Measurements from ENCODE around the gene SCYGR1.

Gene SCYGR1

GRCh38 chr2:227428731-227429285 lies 41.1 kb upstream of the SCYGR1 start:
- H4K20me1 ChIP-seq (ENCODE audit: insufficient read depth, low read length, poor library complexity, severe bottlenecking) = no peaks in the 10 kb centered on the region
- no peaks in the 10 kb centered on the region for H3K4me1 ChIP-seq (ENCODE audit: insufficient read depth, low read length, poor library complexity, severe bottlenecking)
- no peaks in the 10 kb centered on the region for H3K79me2 ChIP-seq (ENCODE audit: insufficient read depth, low read length)
- H3K9ac ChIP-seq (ENCODE audit: low read depth, low read length, poor library complexity, severe bottlenecking) = no peak overlapping the region
- H3K4me2 ChIP-seq (ENCODE audit: low read depth, low read length, poor library complexity, severe bottlenecking) = no peak overlapping the region
- no peak overlapping the region for H2AFZ ChIP-seq (ENCODE audit: low read length)
- no peaks in the 10 kb centered on the region for H3F3A ChIP-seq (ENCODE audit: low read depth)
- no peaks in the 10 kb centered on the region for H3K36me3 ChIP-seq (ENCODE audit: insufficient read depth, low read length)
- no peaks in the 10 kb centered on the region for H3K27me3 ChIP-seq (ENCODE audit: insufficient read depth, low read length, poor library complexity, severe bottlenecking)
- TF ChIP-seq CTCF (conservative IDR thresholded peaks at IDR 0.05; ENCODE audit: low read length) (no peak), EZH2phosphoT487 (IDR thresholded peaks at IDR 0.05; ENCODE audit: borderline replicate concordance) (no peak)
- H3K9me3 ChIP-seq (ENCODE audit: insufficient read depth, low read depth, low read length) = no peaks in the 10 kb centered on the region; the same call in 1 of the 2 replicates
- H3K4me3 ChIP-seq (ENCODE audit: low read length, poor library complexity, severe bottlenecking) = no peak overlapping the region
- H3K9me2 ChIP-seq (replicated peaks; ENCODE audit: low read depth, low read length) = no peaks in the 10 kb centered on the region

- Histone ChIP-seq H3K4me1 (ENCODE audit: insufficient read depth, low read length, poor library complexity, severe bottlenecking) (no peaks in the 10 kb centered on the region), H2AFZ (ENCODE audit: low read length) (no peak overlapping the region), H3K36me3 (ENCODE audit: insufficient read depth, low read length) (no peaks in the 10 kb centered on the region), H3K9me2 (replicated peaks; ENCODE audit: low read depth, low read length) (no peaks in the 10 kb centered on the region), H3K27me3 (ENCODE audit: insufficient read depth, low read length, poor library complexity, severe bottlenecking) (no peaks in the 10 kb centered on the region), H3K9me3 (ENCODE audit: insufficient read depth, low read depth, low read length) (no peaks in the 10 kb centered on the region), H3F3A (ENCODE audit: low read depth) (no peaks in the 10 kb centered on the region), H3K79me2 (ENCODE audit: insufficient read depth, low read length) (no peaks in the 10 kb centered on the region), H3K9ac (ENCODE audit: low read depth, low read length, poor library complexity, severe bottlenecking) (no peak overlapping the region), H4K20me1 (ENCODE audit: insufficient read depth, low read length, poor library complexity, severe bottlenecking) (no peaks in the 10 kb centered on the region), H3K4me2 (ENCODE audit: low read depth, low read length, poor library complexity, severe bottlenecking) (no peak overlapping the region), H3K4me3 (ENCODE audit: low read length, poor library complexity, severe bottlenecking) (no peak overlapping the region)
- TF ChIP-seq CTCF (conservative IDR thresholded peaks at IDR 0.05; ENCODE audit: low read length) (no peak), EZH2phosphoT487 (IDR thresholded peaks at IDR 0.05; ENCODE audit: borderline replicate concordance) (no peak)
These were observed 36.1 kb upstream of the SCYGR1 start for GRCh38 chr2:227423656-227424499.

GRCh38 chr2:227420087-227421052 lies 32.6 kb upstream of the SCYGR1 start:
- Histone ChIP-seq H3K79me2 (ENCODE audit: insufficient read depth, low read length) (no peaks in the 10 kb centered on the region), H3K27me3 (ENCODE audit: insufficient read depth, low read length, poor library complexity, severe bottlenecking) (no peaks in the 10 kb centered on the region), H3K9me3 (ENCODE audit: insufficient read depth, low read depth, low read length) (no peaks in the 10 kb centered on the region), H3K4me1 (ENCODE audit: insufficient read depth, low read length, poor library complexity, severe bottlenecking) (peaks cover 7% of the 10 kb centered on the region), H3F3A (ENCODE audit: low read depth) (no peaks in the 10 kb centered on the region), H3K9ac (ENCODE audit: low read depth, low read length, poor library complexity, severe bottlenecking) (no peak overlapping the region), H3K36me3 (ENCODE audit: insufficient read depth, low read length) (no peaks in the 10 kb centered on the region), H3K9me2 (replicated peaks; ENCODE audit: low read depth, low read length) (no peaks in the 10 kb centered on the region), H4K20me1 (ENCODE audit: insufficient read depth, low read length, poor library complexity, severe bottlenecking) (no peaks in the 10 kb centered on the region), H2AFZ (ENCODE audit: low read length) (no peak overlapping the region), H3K4me2 (ENCODE audit: low read depth, low read length, poor library complexity, severe bottlenecking) (no peak overlapping the region), H3K4me3 (ENCODE audit: low read length, poor library complexity, severe bottlenecking) (no peak overlapping the region)
- TF ChIP-seq EZH2phosphoT487 (IDR thresholded peaks at IDR 0.05; ENCODE audit: borderline replicate concordance) (no peak), CTCF (conservative IDR thresholded peaks at IDR 0.05; ENCODE audit: low read length) (no peak)

Measured in Loucy (cell line).